Testis (tissue), 2 donors: ENCODE results near the gene ICE2.

Source experiments
- POLR2A ChIP-seq: fragments of 450-650 bp; IDR thresholded peaks from one replicate; pipeline ENCODE4 v1.6.1; 2017; ENCODE audit warnings: antibody characterized with exemption, mild to moderate bottlenecking, moderate library complexity
- TF ChIP-seq, protein P1 (sequence below), 3 experiments: fragments of 450-650 bp in 2 of 3; fragments of 200-600 bp in 1 of 3; sonication (generic) in 1 of 3; IDR thresholded peaks; one replicate each; pipeline ENCODE4 v1.5.1; 2016 to 2019; ENCODE audit warnings: antibody characterized with exemption in 3 of 3, mild to moderate bottlenecking in 2 of 3, moderate library complexity in 1 of 3

DNA sequence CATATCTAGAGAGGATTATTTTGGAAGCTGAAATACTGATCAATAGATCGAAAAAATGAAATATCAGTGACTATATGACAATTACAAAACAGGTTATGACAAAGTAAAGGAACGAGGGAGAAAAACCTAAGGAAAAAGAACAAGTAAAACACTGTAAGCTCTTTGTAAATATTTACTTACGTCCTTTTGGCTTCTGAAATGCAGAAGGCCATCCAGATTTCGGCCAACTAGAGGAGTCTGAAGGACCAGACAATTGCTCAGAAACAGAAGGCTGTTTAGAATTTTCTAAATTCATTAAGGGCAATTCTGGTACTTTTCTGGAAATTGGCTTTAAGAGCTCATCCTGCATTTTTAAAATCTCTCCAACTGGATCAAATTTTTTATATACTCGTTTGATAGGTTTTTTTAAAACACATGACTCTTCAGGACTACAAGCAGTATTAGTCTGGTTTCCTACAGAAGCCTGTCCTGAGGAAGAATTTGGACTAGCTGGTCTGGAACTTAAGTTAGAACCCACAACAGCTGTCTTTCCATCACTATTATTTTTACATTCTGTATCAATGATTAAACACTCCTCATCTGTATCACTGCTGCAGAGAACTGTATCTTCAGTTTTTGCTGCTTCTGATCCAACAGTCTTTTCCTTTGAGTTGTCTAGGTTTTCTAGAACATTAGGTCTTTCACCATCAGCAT lies 30.1 kb downstream of the ICE2 start:
- TF ChIP-seq, protein P1, sequence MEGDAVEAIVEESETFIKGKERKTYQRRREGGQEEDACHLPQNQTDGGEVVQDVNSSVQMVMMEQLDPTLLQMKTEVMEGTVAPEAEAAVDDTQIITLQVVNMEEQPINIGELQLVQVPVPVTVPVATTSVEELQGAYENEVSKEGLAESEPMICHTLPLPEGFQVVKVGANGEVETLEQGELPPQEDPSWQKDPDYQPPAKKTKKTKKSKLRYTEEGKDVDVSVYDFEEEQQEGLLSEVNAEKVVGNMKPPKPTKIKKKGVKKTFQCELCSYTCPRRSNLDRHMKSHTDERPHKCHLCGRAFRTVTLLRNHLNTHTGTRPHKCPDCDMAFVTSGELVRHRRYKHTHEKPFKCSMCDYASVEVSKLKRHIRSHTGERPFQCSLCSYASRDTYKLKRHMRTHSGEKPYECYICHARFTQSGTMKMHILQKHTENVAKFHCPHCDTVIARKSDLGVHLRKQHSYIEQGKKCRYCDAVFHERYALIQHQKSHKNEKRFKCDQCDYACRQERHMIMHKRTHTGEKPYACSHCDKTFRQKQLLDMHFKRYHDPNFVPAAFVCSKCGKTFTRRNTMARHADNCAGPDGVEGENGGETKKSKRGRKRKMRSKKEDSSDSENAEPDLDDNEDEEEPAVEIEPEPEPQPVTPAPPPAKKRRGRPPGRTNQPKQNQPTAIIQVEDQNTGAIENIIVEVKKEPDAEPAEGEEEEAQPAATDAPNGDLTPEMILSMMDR (IDR thresholded peaks at IDR 0.05), result no peak
- no peak for TF ChIP-seq POLR2A
